Hepatocyte (in vitro differentiated cells): ENCODE measurements around the gene OSBPL6. TPM values are rescaled to one million over a fixed set of nuclear protein-coding genes. Genes with fewer than 3 reads are reported as not detected.

Experiments
- DNase-seq: peaks from one replicate; pipeline ENCODE4 v3.0.0-alpha.2; 2016; ENCODE audit warnings: low spot score
- H2AFZ ChIP-seq: fragments of 200-600 bp; sonication (generic); 2 replicates; pipeline ENCODE4 v1.6.0; 2016; ENCODE audit warnings: antibody characterized with exemption, mild to moderate bottlenecking
- H3K27ac ChIP-seq: fragments of 200-600 bp; sonication (generic); 2 replicates; pipeline ENCODE4 v1.5.1; 2016; ENCODE audit warnings: mild to moderate bottlenecking
- H3K27me3 ChIP-seq: fragments of 200-600 bp; sonication (generic); 2 replicates; pipeline ENCODE4 v1.6.1; 2016
- H3K36me3 ChIP-seq: fragments of 200-600 bp; sonication (generic); replicated peaks from 2 replicates; pipeline ENCODE4 v1.5.1; 2016; ENCODE audit warnings: low read depth; ENCODE audit not compliant: insufficient read depth
- H3K4me1 ChIP-seq: fragments of 200-600 bp; sonication (generic); 2 replicates; pipeline ENCODE4 v1.5.1; 2016; ENCODE audit warnings: mild to moderate bottlenecking, moderate library complexity; ENCODE audit not compliant: insufficient read depth
- H3K4me2 ChIP-seq: fragments of 200-600 bp; sonication (generic); 2 replicates; pipeline ENCODE4 v1.6.0; 2016
- H3K4me3 ChIP-seq: fragments of 200-600 bp; sonication (generic); 2 replicates; pipeline ENCODE4 v1.5.1; 2016; ENCODE audit warnings: mild to moderate bottlenecking
- H3K79me2 ChIP-seq: fragments of 200-600 bp; sonication (generic); 2 replicates; pipeline ENCODE4 v1.6.0; 2017; ENCODE audit warnings: mild to moderate bottlenecking
- H3K9me2 ChIP-seq: fragments of 200-600 bp; sonication (generic); replicated peaks from 2 replicates; pipeline ENCODE4 v1.6.0; 2017; ENCODE audit warnings: mild to moderate bottlenecking; ENCODE audit not compliant: insufficient read depth
- H3K9me3 ChIP-seq: fragments of 200-600 bp; sonication (generic); 2 replicates; pipeline ENCODE4 v1.5.1; 2016; ENCODE audit warnings: low read depth, mild to moderate bottlenecking
- H4K20me1 ChIP-seq: fragments of 200-600 bp; sonication (generic); 2 replicates; pipeline ENCODE4 v1.6.0; 2016; ENCODE audit warnings: mild to moderate bottlenecking; ENCODE audit not compliant: insufficient read depth, poor library complexity, severe bottlenecking
- CTCF ChIP-seq: fragments of 200-600 bp; sonication (generic); IDR thresholded peaks from 2 replicates; pipeline ENCODE4 v1.5.1; 2016; ENCODE audit warnings: antibody characterized with exemption, mild to moderate bottlenecking; ENCODE audit not compliant: poor library complexity
- EZH2 ChIP-seq: fragments of 200-600 bp; sonication (generic); IDR thresholded peaks from 2 replicates; pipeline ENCODE4 v1.6.1; 2016; ENCODE audit warnings: antibody characterized with exemption, mild to moderate bottlenecking, borderline replicate concordance
- EZH2phosphoT487 ChIP-seq: fragments of 200-600 bp; sonication (generic); IDR thresholded peaks from one replicate; pipeline ENCODE4 v1.6.1; 2018; ENCODE audit warnings: antibody characterized with exemption, mild to moderate bottlenecking, low read depth, moderate library complexity; ENCODE audit not compliant: unreplicated experiment, severe bottlenecking
- WGBS: methylation state at CpG from one replicate; pipeline ENCODE4 v1.1.6; 2016; ENCODE audit warnings: low lambda C conversion rate; ENCODE audit errors: missing lambda C conversion rate; 5-methylcytosine and 5-hydroxymethylcytosine counted together
- polyA plus RNA-seq: library from polyadenylated mRNA; unstranded; fragments of >200 nt; fragmentation: Nextera tagmentation; extraction: Ambion mirVana; gene quantifications from 2 replicates; pipeline ENCODE4 v1.2.1, GENCODE V29; 2016
- total RNA-seq: library from RNA; depleted of rRNA; stranded (reverse); fragments of >200 nt; gene quantifications from 2 replicates; pipeline ENCODE4 v1.2.3, GENCODE V29; 2014

Gene OSBPL6
- total and polyA plus RNA-seq, 2 experiments from 2014 or later = 2.5 to 3.0 TPM

- no peak for TF ChIP-seq EZH2
- H3K27me3 ChIP-seq = no peaks in the 10 kb centered on the region
- no peaks in the 10 kb centered on the region for H3K36me3 ChIP-seq
- H3K4me2 ChIP-seq = no peak overlapping the region
- H3K9me3 ChIP-seq = no peaks in the 10 kb centered on the region
- no peak overlapping the region for H3K4me3 ChIP-seq
- H2AFZ ChIP-seq = no peak overlapping the region
- no peaks in the 10 kb centered on the region for H3K9me2 ChIP-seq
- no peaks in the 10 kb centered on the region for H3K4me1 ChIP-seq
- H4K20me1 ChIP-seq = no peaks in the 10 kb centered on the region
- no peaks in the 10 kb centered on the region for H3K79me2 ChIP-seq
- H3K27ac ChIP-seq = no peak overlapping the region
- DNase-seq = no peak
- 92% methylated on average over 3 of the region's 3 CpGs for WGBS
Observed at GRCh38 chr2:178304333-178304732, 110.0 kb downstream of the OSBPL6 start.

GRCh38 chr2:178306352-178307073 lies 112.2 kb downstream of the OSBPL6 start:
- Histone ChIP-seq H3K4me2 (no peak overlapping the region), H3K4me1 (no peaks in the 10 kb centered on the region), H3K36me3 (no peaks in the 10 kb centered on the region), H4K20me1 (no peaks in the 10 kb centered on the region), H2AFZ (no peak overlapping the region), H3K27ac (no peak overlapping the region), H3K9me2 (no peaks in the 10 kb centered on the region), H3K27me3 (no peaks in the 10 kb centered on the region), H3K9me3 (no peaks in the 10 kb centered on the region), H3K4me3 (no peak overlapping the region), H3K79me2 (no peaks in the 10 kb centered on the region)
- TF ChIP-seq EZH2 = no peak
- TF ChIP-seq CTCF = peak; percentile 56
- no peak for TF ChIP-seq EZH2phosphoT487
- peak; percentile 69 for DNase-seq
- WGBS = 33% methylated on average over 8 of the region's 8 CpGs

GRCh38 chr2:178307650-178308049 lies 113.3 kb downstream of the OSBPL6 start:
- no peak for TF ChIP-seq EZH2phosphoT487
- no peak for TF ChIP-seq EZH2
- no peak for TF ChIP-seq CTCF
- H3K79me2 ChIP-seq = no peaks in the 10 kb centered on the region
- H3K9me2 ChIP-seq = no peaks in the 10 kb centered on the region
- H3K27ac ChIP-seq = no peak overlapping the region
- DNase-seq = no peak
- no peak overlapping the region for H3K4me2 ChIP-seq
- 78% methylated on average over 7 of the region's 7 CpGs for WGBS
- no peaks in the 10 kb centered on the region for H3K27me3 ChIP-seq
- no peaks in the 10 kb centered on the region for H3K36me3 ChIP-seq
- H4K20me1 ChIP-seq = no peaks in the 10 kb centered on the region
- H3K9me3 ChIP-seq = no peaks in the 10 kb centered on the region
- no peaks in the 10 kb centered on the region for H3K4me1 ChIP-seq
- H3K4me3 ChIP-seq = no peak overlapping the region
- H2AFZ ChIP-seq = no peak overlapping the region

GRCh38 chr2:178309541-178309940 lies 115.2 kb downstream of the OSBPL6 start:
- Histone ChIP-seq H3K36me3 (no peaks in the 10 kb centered on the region), H3K9me3 (no peaks in the 10 kb centered on the region), H3K4me1 (no peaks in the 10 kb centered on the region), H3K27me3 (no peaks in the 10 kb centered on the region), H3K9me2 (no peaks in the 10 kb centered on the region), H3K4me2 (no peak overlapping the region), H3K4me3 (no peak overlapping the region), H3K79me2 (no peaks in the 10 kb centered on the region), H2AFZ (no peak overlapping the region), H3K27ac (no peak overlapping the region), H4K20me1 (no peaks in the 10 kb centered on the region)
- no peak for DNase-seq
- TF ChIP-seq EZH2phosphoT487 = no peak
- WGBS = 77% methylated on average over 2 of the region's 2 CpGs
